Right atrium auricular region (tissue), 2 donors: Measurements from ENCODE around the gene OSBPL3. TPM values are rescaled to one million over a fixed set of nuclear protein-coding genes. Genes with fewer than 3 reads are reported as not detected.

Experiments used
- DNase-seq: peaks from one replicate; pipeline ENCODE4 v3.0.0-alpha.2; 2019; ENCODE audit warnings: low spot score
- H3K27ac ChIP-seq, 2 donors: fragments of 200-600 bp; sonication (generic); 1 replicate in 1 of 2; 2 replicates in 1 of 2; pipeline ENCODE4 v1.5.1; 2016 to 2019
- H3K27me3 ChIP-seq, 2 donors: fragments of 200-600 bp; sonication (generic); one replicate each; pipeline versions ENCODE4 v1.5.1 to v1.6.0; 2017 to 2019
- H3K36me3 ChIP-seq: fragments of 200-600 bp; sonication (generic); one replicate; pipeline ENCODE4 v1.5.1; 2016
- H3K4me1 ChIP-seq, 2 donors: fragments of 200-600 bp; sonication (generic); one replicate each; pipeline versions ENCODE4 v1.5.1 to v1.6.0; 2017 to 2019
- H3K4me3 ChIP-seq, 2 donors: fragments of 200-600 bp; sonication (generic); 1 replicate in 1 of 2; 2 replicates in 1 of 2; pipeline ENCODE4 v1.5.1; 2017 to 2019; ENCODE audit warnings: mild to moderate bottlenecking in 1 of 2, moderate library complexity in 1 of 2
- H3K9me3 ChIP-seq, 2 donors: fragments of 200-600 bp; sonication (generic); one replicate each; pipeline ENCODE4 v1.5.1; 2019
- CTCF ChIP-seq, 2 donors: fragments of 200-600 bp; sonication (generic); IDR thresholded peaks; one replicate each; pipeline ENCODE4 v1.5.1; 2019; ENCODE audit warnings: antibody characterized with exemption in 2 of 2
- total RNA-seq, 2 donors: library from RNA; depleted of rRNA; stranded (reverse); fragments of >200 nt; gene quantifications; one replicate each; pipeline ENCODE4 v1.1.0, GENCODE V29; 2016

Gene OSBPL3
- total RNA-seq, 2 donors from 2014 or later = 4.8 to 6.7 TPM

DNA sequence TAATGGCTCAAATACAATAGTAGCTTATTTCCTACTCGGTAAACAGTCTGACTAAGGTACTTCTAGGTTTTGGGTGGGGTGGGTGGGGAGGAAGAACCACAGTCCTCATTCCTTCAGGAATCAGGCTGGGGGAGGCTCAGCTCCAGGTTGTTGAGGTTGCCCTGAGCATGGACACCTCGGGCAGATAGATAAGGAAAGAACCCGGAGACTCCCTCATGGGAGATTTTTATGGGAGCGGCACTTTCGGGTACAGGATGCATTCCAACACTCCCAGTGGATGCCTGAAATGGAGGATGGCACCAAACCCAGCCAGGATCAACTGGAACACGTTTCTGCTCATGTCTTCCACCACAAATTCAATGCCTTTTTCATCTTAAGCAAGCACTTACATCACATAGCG is 217.2 kb downstream of the OSBPL3 start:
- no peak for TF ChIP-seq CTCF (IDR thresholded peaks at IDR 0.05)
- Histone ChIP-seq H3K4me1 (peaks cover 0 to 6% of the 10 kb centered on the region in 2 donors), H3K27ac (no peak overlapping the region), H3K36me3 (no peaks in the 10 kb centered on the region), H3K27me3 (no peaks in the 10 kb centered on the region), H3K9me3 (no peaks in the 10 kb centered on the region), H3K4me3 (no peak overlapping the region)
- DNase-seq = no peak

DNA sequence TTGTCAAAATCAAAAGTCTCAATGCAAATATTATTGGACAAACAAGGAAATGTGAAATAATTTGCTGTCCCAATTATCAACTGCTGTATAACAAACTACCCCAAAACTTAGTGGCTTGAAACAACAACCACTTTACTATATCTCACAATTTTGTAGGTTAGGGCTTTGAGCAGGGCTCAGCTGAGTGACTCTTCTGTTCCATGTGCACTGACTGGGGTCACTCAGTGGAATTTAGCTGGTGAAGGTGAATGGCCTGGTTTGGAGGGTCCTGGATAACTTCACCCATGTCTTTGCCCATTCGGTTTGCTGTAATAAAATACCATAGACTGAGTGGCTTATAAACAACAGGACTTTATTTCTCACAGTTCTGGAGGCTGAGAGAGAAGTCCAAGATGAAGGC is 219.0 kb downstream of the OSBPL3 start:
- TF ChIP-seq CTCF (IDR thresholded peaks at IDR 0.05) = no peak
- peaks cover 0 to 15% of the 10 kb centered on the region in 2 donors for H3K4me1 ChIP-seq
- H3K27me3 ChIP-seq = no peaks in the 10 kb centered on the region

DNA sequence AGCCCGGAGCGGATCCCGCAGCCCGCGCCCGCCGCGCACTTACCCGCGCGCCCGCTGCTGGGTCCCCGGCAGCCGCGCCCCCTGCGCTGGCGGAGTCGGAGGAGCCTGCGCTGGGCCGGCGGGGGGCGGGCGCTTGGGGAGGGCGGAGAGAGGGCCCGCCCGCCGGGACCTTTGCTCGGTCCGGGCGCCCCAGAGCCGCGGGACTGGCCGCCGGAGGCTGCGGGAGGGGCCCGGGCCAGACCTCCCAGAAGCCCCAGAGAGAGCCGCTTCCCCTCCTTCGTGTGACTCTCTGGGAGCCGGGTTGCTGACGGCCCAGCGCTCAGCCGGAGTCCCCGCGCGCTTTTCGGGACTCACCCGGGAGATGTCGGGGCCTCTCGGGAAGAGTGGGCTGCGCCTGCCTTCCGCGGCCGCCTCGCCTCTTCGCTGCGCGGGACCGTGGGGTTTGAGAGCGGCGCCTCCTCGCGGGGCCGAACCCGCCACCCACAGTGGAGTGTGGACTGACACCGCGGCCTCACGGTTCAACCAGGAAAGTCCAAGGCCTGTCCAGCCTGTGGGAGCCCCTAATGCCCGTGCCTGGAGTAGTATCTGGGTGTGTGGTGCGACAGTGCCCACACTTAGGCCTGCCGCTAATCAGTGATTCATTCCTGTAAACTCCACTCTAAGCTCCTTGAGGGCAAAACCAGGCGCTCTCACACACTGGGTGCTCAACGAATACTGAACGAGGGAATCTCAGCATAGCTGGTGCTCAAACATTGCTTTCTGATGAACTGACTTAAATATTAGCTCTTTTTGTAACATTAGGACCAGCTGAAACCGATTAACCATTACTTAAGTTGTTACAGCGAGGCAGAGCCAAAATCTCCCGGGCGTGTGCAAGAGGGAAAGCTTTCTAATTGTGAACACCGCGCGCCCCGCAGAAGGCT is 222.4 kb downstream of the OSBPL3 start, which contains the start of gene GSDME:
TSS of gene GSDME (minus strand) at position 112 of the 923 bp plus-strand sequence. CDS start 7,690 bp downstream, outside the sequence.
- Histone ChIP-seq H3K4me3 (peak within 1 kb of the TSS; percentile 67 to 77), H3K27me3 (no peaks in the 10 kb centered on the region), H3K4me1 (peaks cover 0 to 9% of the 10 kb centered on the region in 2 donors), H3K9me3 (no peaks in the 10 kb centered on the region), H3K36me3 (no peaks in the 10 kb centered on the region), H3K27ac (peak within 1 kb of the TSS; percentile 84)
- TF ChIP-seq CTCF (IDR thresholded peaks at IDR 0.05) = no peak
- no peak for DNase-seq

More for the DNA sequence above, 219.0 kb downstream of the OSBPL3 start:
- no peaks in the 10 kb centered on the region for H3K36me3 ChIP-seq
- no peaks in the 10 kb centered on the region for H3K9me3 ChIP-seq
- DNase-seq = no peak
- no peak overlapping the region for H3K27ac ChIP-seq
- H3K4me3 ChIP-seq = no peak overlapping the region

GRCh38 chr7:24756545-24757352 is 223.2 kb downstream of the OSBPL3 start:
- H3K4me1 ChIP-seq = peaks cover 0 to 9% of the 10 kb centered on the region in 2 donors
- TF ChIP-seq CTCF (IDR thresholded peaks at IDR 0.05) = no peak
- H3K9me3 ChIP-seq = no peaks in the 10 kb centered on the region
- no peaks in the 10 kb centered on the region for H3K27me3 ChIP-seq
- no peaks in the 10 kb centered on the region for H3K36me3 ChIP-seq
- H3K27ac ChIP-seq = peak overlapping the region; percentile 84
- DNase-seq = no peak
- peak overlapping the region; percentile 67 to 77 for H3K4me3 ChIP-seq

GRCh38 chr7:24755541-24756407 is 224.2 kb downstream of the OSBPL3 start:
- Histone ChIP-seq H3K27ac (peak overlapping the region; percentile 84), H3K9me3 (no peaks in the 10 kb centered on the region), H3K4me1 (peaks cover 0 to 9% of the 10 kb centered on the region in 2 donors), H3K36me3 (no peaks in the 10 kb centered on the region), H3K27me3 (no peaks in the 10 kb centered on the region), H3K4me3 (peak overlapping the region in 1 of 2 donors; percentile 77)
- no peak for DNase-seq
- no peak for TF ChIP-seq CTCF (IDR thresholded peaks at IDR 0.05)
